ENCODE results near the gene NDUFB4. TPM values are rescaled to one million over a fixed set of nuclear protein-coding genes. Genes with fewer than 3 reads are reported as not detected.

The NDUFB4 gene
- total RNA-seq, 1 experiment from 2014 or later = 96.1 TPM

- no TSS peak for BruUV-seq (replicated peaks)
- no peaks in the 10 kb centered on the region for H3K9me3 Mint-ChIP-seq (ENCODE audit: unreplicated experiment)
- H3K27ac Mint-ChIP-seq (ENCODE audit: low read depth, unreplicated experiment) = no peak overlapping the region
- no peaks in the 10 kb centered on the region for H3K27me3 Mint-ChIP-seq (ENCODE audit: insufficient read depth, unreplicated experiment)
- intact Hi-C loops (cut with micrococcal nuclease) = no loop called here
- H3K4me1 Mint-ChIP-seq (ENCODE audit: insufficient read depth, unreplicated experiment) = no peaks in the 10 kb centered on the region
- TF ChIP-seq CTCF (IDR thresholded peaks at IDR 0.05; ENCODE audit: unreplicated experiment) = no peak
- H3K4me3 Mint-ChIP-seq (ENCODE audit: unreplicated experiment) = no peak overlapping the region
- H3K36me3 Mint-ChIP-seq (ENCODE audit: insufficient read depth, unreplicated experiment) = no peaks in the 10 kb centered on the region
- ChIA-PET POLR2A (no interaction called here), CTCF (no interaction called here)
- no peak for DNase-seq (ENCODE audit: unreplicated experiment)
Observed at GRCh38 chr3:120641696-120642246, 45.6 kb downstream of the NDUFB4 start.

- Mint-ChIP-seq H3K4me1 (ENCODE audit: insufficient read depth, unreplicated experiment) (no peaks in the 10 kb centered on the region), H3K4me3 (ENCODE audit: unreplicated experiment) (no peak overlapping the region), H3K9me3 (ENCODE audit: unreplicated experiment) (no peaks in the 10 kb centered on the region), H3K27ac (ENCODE audit: low read depth, unreplicated experiment) (no peak overlapping the region), H3K36me3 (ENCODE audit: insufficient read depth, unreplicated experiment) (no peaks in the 10 kb centered on the region), H3K27me3 (ENCODE audit: insufficient read depth, unreplicated experiment) (no peaks in the 10 kb centered on the region)
- BruUV-seq (replicated peaks) = no TSS peak
- no peak for DNase-seq (ENCODE audit: unreplicated experiment)
- intact Hi-C loops (cut with micrococcal nuclease) = no loop called here
- CTCF ChIA-PET = interaction anchor here (0.8 kb wide), 1 partner anchor 284 kb away, joined by 3 read pairs; no protein-coding TSS in a partner anchor
- POLR2A ChIA-PET = interaction anchor here (0.6 kb wide), 1 partner anchor 296 kb away, joined by 3 read pairs; no protein-coding TSS in a partner anchor
- TF ChIP-seq CTCF (IDR thresholded peaks at IDR 0.05; ENCODE audit: unreplicated experiment) = no peak
Observed at GRCh38 chr3:120642368-120642948, 46.3 kb downstream of the NDUFB4 start.

GRCh38 chr3:120645083-120645845 is 49.1 kb downstream of the NDUFB4 start:
- no peak for DNase-seq (ENCODE audit: unreplicated experiment)
- TF ChIP-seq CTCF (IDR thresholded peaks at IDR 0.05; ENCODE audit: unreplicated experiment) = no peak
- intact Hi-C loops (cut with micrococcal nuclease) = no loop called here
- H3K4me1 Mint-ChIP-seq (ENCODE audit: insufficient read depth, unreplicated experiment) = no peaks in the 10 kb centered on the region
- H3K9me3 Mint-ChIP-seq (ENCODE audit: unreplicated experiment) = no peaks in the 10 kb centered on the region
- H3K36me3 Mint-ChIP-seq (ENCODE audit: insufficient read depth, unreplicated experiment) = no peaks in the 10 kb centered on the region
- POLR2A ChIA-PET = no interaction called here
- CTCF ChIA-PET = interaction anchor here (0.6 to 0.7 kb wide), 2 partner anchors 128 to 1438 kb away, joined by 3 read pairs; no protein-coding TSS in a partner anchor
- BruUV-seq (replicated peaks) = no TSS peak
- no peaks in the 10 kb centered on the region for H3K27me3 Mint-ChIP-seq (ENCODE audit: insufficient read depth, unreplicated experiment)
- no peak overlapping the region for H3K4me3 Mint-ChIP-seq (ENCODE audit: unreplicated experiment)
- no peak overlapping the region for H3K27ac Mint-ChIP-seq (ENCODE audit: low read depth, unreplicated experiment)

GRCh38 chr3:120646771-120647432 is 50.8 kb downstream of the NDUFB4 start:
- POLR2A ChIA-PET = interaction anchor here (0.7 kb wide), 1 partner anchor 1175 kb away, joined by 3 read pairs; no protein-coding TSS in a partner anchor

More at GRCh38 chr3:120646771-120647432, 50.8 kb downstream of the NDUFB4 start:
- no peaks in the 10 kb centered on the region for H3K4me1 Mint-ChIP-seq (ENCODE audit: insufficient read depth, unreplicated experiment)
- H3K4me3 Mint-ChIP-seq (ENCODE audit: unreplicated experiment) = no peak overlapping the region
- no peaks in the 10 kb centered on the region for H3K9me3 Mint-ChIP-seq (ENCODE audit: unreplicated experiment)
- CTCF ChIA-PET = no interaction called here
- no peak for TF ChIP-seq CTCF (IDR thresholded peaks at IDR 0.05; ENCODE audit: unreplicated experiment)
- H3K27ac Mint-ChIP-seq (ENCODE audit: low read depth, unreplicated experiment) = no peak overlapping the region
- no peak for DNase-seq (ENCODE audit: unreplicated experiment)
- H3K36me3 Mint-ChIP-seq (ENCODE audit: insufficient read depth, unreplicated experiment) = no peaks in the 10 kb centered on the region
- no peaks in the 10 kb centered on the region for H3K27me3 Mint-ChIP-seq (ENCODE audit: insufficient read depth, unreplicated experiment)
- intact Hi-C loops (cut with micrococcal nuclease) = no loop called here
- BruUV-seq (replicated peaks) = no TSS peak

All from MCF 10A (cell line).